GF-D8 (cell line): ENCODE data around the gene CEACAM4.

Experiments
- DNase-seq: peaks from one replicate; lab custom pipeline; 2025; lab: John Stamatoyannopoulos, UW

The CEACAM4 gene

DNA sequence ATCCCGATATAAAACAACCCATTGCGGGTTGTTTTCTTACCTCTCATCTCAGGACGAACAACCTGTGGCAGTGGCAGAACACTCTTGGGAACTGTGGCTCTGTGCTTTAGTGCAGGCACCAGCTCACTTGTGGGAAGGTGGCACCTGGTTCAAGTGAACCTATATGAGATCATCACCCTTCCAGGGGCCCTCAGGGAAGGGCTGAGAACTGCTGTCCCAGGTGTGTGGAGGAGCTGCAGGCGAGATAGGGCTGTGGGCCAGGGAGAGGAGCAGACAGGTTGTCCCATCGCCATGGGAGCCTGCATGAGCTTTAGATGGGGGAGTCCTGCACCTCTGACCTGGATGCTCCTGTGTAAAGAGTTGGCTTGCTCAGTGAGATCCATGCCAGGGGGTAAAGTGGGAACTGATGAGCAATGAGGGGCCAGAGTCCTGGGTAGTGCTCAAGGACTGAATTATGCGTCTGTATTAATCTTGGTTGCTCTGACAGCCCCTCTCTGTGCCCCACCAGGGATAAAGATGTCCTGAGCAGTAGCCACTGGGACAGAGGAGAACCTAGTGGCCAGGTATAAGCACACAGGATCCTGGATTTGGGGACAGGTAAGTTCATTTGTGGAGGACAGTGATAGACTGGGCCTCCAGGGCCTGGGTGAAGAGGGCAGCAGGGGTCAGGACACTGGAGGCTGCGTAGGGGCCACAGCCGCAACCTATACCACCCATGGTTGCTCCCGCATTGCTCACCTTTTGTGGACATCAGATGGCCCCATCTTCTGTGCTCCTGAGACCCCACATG lies 8.7 kb downstream of the CEACAM4 start:
- no peak for DNase-seq

DNA sequence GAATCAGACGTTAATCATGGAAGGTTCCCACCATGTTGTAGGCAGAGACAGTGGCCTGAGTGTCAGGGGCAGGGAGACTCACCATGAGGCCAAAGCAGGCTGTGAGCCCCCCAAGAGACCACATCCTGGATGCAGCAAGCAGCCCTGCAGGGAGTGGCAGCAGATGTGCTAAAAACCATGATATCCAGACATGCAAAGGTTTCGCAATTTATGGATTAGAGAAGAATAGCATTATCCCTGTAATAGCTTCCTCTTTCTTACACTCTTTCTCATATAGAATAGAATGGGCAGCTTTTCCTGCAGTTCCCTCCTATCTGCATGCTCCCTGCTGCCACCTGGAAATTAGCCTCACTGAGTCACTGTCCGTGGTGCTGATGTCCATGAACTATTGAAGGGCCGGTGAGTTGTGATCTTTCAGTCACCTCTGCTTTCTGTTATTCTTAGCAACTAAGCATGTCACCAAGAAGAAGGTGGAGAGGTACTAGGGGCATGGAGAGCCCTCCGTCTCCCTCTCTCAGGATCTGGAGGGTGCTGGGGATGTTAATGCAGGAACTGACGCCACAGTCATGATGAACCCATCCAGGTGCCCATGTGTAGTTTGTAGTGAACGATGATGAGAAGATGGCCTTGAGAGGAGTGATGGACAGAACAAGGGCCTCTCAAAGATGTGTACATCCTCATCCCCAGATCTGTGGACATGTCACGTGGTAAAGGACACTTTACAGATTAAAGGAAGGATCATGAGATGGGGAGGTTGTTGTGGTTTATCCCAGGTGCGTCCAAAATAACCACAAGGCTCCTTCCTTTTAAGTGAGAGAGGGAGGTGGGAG lies 9.9 kb downstream of the CEACAM4 start:
- DNase-seq = no peak

DNA sequence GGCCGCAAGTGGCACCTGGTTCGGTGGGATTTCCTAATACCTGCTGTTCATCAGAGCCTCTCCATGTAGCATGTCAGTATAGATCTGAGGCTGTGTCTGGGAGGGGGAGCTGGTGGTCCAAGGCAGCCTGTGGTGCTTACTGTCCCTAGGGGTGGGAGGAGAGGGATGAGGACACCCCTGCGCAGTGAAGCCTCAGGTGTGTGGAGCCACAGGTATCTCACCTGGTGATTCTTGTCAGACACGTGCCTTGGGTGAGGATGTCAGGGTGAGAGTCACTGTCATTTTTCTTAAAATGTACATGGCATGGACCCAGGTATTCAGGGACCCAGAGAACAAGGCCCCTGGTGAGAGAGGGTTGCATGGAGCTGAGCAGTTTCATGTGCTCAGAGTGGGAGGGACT lies 11.7 kb downstream of the CEACAM4 start:
- DNase-seq = no peak

DNA sequence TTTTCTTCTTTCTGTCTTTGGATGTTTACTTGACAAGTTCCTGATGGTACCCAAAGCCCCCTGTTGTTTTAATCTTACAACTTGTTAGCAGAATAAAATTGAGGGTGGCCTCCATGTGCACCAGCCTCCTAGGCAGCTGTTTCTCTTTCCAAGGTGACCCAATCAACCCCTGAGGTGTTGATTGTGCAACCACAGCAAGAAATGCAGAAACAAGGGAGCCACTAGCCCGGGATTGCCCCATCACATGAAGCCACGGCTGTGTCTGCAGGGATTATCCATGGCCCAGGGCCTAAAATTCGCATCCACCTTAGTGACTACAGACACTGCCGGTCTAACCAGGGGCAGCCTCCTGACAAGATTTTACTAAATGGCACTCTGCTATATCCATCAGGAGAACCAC lies 14.4 kb downstream of the CEACAM4 start:
- no peak for DNase-seq

DNA sequence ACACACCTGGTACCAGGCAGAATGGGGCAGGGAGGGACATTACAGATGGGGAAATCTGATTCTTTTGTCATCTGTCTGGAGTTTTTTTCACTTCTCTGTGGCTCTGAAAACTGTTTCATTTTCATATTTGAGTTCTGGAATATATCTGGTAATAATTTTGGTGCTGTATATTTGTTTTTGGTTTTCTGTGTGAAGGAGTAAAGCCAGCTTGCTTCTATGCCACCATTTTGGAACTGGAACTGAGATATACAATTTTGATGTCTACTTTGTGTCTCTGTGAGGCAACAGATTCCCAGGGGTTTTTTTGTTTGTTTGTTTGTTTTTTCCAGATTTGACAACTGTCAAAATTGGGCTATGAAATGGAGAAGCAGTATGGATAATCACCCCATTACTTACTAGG lies 16.1 kb downstream of the CEACAM4 start:
- DNase-seq = no peak

DNA sequence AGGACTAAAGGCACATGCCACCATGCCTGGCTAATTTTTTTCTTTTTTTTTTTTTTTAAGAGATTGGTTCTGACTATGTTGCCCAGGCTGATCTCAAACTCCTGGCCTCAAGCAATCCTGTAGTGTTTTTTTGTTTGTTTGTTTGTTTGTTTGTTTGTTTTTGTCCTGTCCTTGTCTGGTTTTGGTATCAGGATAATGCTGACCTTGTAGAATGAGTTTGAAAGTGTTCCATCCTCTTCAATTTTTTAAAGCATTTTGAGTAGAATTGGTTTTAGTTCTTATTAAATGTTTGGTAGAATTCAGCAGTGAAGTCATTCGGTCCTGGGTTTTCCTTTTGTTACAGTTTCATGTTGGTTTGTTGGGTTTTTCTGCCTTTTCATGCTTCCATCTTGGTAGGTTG lies 19.2 kb downstream of the CEACAM4 start:
- no peak for DNase-seq

DNA sequence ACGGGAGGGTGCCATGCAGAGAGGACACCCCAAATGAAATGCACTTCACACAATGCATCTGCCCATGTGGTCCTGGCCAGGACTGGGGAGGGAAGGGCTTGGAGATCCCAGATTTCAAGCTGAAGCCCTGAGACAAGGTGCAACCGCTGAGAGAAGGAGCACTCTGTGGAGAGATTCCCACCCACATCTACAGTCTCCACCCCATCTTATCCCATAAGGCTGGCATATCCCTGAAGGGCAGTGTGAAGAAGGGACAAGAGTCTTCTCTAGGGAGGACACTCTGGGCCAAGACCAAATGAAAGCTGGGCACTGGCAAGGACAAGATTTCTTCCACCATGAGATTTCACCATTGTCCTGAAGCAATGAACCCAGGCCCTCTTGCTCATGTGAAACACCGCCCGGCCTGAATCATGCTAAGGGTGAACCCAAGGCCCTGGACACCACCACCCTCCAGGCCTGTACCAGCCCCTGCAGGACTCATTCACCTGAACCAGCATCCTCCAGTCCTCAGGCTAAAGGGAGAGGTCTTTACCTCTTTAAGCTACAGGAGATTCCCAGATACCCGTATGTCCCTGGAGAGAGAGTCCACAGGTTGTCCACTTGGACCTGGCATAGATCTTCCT lies 20.5 kb downstream of the CEACAM4 start:
- no peak for DNase-seq

DNA sequence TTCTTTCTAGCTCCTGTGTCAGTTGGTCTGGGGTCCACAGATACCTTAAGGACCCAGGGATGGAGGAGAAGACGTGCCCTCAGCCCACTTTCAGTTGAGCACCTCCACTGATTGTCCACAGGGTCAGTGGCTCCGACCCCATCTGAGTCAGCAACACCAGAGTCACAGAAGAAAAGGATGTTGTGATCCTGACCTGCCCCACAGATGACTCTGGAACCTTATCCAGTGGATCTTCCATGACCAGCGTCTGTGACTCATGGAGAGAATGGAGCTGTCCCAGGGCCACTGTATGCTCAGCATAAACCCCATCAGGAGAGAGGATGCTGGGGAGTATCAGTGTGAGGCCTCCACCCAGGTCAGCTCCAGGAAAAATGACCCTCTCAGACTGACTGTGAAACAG lies 22.0 kb downstream of the CEACAM4 start:
- DNase-seq = no peak

DNA sequence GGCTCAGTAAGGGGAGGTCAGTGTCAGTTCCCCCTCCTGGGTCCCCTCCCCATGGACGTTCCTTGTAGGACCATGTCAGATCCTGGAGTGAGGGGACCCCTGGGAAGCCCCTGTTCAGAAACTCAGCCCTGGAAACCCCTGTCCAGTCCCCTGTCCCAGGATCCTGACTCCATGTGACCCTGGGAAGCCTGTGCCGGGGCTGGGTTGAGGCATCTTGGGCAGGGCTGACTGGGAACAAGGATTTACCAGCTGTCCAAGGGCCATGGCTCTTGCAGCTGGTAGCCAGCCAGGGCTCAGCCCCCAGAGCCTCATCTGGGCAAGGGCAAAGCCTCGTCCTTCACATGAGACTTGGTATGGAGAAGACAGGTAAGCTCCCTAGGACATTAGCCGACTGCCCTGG lies 25.1 kb downstream of the CEACAM4 start:
- DNase-seq = no peak

DNA sequence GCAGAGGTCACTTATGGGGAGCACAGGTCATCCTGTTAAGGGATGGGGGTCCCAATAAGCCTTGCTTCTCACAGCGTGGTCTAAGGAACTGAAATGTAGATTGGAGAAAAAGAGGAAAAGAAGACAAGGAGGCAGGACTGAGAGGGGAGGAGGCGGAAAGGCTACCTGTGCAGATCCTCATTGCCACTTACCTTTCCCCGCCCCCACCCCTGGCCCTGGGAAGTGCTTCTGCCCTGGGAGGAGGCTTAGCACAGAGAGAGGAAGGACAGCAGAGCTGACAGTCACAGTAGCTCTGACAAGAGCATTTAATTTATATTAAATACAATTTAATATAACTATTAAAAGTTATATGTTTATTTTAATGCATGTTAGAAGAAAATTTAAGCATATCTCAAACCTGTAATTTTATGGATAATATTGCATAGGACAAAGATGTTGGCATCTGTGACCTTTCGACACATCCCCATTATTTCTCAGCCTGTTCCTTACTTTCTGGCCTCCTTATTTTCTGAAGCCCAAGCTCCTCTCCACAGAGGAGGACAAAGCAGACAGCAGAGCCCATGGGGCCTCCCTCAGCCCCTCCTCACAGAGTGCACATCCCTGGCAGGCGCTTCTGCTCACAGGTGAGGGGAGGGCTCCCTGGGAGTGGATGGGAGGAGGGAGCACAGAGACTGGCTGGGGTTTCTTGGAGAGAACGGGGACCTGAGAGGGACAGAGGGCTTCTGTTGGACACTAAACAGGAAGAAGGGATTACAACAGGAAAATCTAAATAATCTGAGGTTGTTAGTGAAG lies 27.5 kb downstream of the CEACAM4 start:
- DNase-seq = no peak

DNA sequence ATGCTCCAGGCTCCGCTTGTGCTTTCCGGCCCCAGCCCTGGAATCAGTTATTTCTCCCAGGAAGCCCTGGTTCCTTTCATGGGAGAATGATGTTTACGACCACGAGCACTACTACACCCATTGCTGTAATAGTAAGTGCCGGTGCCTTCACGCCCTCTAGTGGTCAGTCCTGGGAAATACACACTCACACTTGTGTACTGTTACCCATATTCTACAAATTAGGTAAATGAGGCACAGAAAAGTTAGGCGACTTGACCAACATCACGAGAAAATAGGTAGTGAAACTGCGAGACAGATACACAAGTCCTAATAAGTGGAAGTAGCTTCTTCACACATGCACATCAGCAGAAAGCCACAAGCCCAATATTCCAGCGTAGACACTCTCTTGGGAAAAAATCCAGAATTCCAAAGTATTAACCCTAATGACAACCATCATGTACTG lies 29.3 kb downstream of the CEACAM4 start:
- DNase-seq = no peak

DNA sequence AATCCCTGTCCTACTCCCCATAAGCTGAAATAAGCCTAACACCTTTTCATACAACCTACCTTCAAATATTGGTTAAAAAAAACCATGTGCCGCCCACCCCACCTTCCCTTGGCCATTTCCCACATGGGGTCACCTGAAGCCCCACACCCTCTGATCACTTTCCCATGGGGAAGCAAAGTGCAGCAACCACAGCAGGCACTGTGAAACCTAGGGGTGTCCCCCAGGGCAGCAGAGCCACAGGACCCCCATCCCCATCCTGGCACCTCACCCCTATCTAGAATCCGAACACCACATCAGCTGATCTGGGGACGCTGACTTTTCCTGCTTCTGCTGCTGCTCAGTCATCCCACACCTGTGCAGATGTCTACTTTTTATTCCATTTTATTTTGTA lies 31.0 kb downstream of the CEACAM4 start:
- no peak for DNase-seq

DNA sequence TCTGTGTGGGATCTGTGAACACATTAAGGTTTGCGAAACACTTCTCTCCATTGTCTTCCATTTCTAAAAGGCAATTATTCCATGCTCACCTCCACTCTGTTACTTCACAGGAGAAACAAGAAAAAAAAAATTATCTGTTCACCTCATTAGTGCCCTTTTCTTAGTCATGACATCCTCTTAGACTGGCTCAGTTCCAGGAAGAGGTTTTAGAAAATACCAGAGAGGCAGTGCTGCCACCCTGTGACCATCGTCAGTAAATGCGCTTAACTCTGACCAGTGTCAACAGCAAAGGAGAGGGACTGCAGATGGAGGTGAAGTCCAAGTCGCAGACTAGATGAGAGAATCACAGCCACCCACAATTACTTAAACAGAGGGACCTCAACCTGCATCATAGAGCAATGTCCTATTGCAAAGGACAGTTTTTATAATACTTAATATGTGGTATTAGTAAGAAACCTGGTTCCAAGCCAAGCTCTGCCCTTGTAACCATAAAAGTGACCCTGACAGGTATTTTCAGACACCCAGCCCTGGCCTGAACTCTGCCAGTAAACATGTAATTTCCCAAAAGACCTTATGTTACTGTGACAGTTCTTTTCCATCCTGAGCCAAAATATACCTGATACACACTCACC lies 31.5 kb downstream of the CEACAM4 start:
- peak; percentile 51 for DNase-seq

DNA sequence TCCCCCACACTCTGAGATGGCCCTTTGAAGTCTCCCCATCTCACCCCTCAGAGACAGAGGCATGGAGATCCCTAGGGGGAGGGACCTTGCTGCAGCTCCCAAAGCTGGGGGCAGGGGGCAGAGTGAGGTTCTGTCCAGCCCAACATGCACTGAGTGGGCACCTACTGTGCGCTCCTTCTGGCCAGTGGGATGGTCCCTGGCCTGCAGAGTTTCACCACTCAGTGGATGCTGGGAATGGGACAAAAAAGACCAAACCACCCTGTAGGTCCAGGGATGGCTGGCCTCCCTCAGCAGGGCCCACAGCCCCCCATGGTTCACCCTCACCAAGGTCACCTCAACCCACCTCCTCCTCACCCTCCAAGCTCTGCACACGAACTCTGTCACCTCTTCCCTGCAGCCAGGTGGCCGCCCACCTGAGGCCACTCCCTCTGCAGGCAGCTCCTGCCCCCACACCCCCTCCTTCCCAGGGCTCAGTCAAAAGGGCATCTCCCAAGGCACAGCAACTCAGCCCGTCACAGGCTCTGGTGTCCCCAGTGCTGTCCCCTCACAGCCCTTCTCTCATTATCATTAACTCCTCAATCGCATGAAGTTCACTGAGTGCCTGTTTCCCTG lies 34.8 kb downstream of the CEACAM4 start:
- DNase-seq = no peak

DNA sequence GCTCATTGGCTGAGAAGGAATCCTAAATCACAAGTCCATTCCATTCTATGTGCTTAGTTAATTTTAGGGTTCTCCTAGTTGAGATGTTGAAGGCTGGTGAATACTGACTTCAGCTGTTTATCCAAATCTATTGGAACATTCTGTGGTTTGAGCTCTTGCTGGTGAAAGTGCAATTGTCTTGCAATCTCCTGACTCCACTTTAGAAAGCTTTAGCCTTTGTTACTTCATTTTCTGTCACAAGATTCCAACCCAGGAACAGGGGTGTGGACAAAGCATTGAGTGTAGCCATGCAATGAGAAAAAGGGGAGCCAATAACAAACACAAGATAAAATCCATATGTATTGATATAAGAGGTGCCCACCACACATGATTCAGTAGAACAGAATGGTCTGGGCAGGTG lies 35.9 kb downstream of the CEACAM4 start:
- no peak for DNase-seq

DNA sequence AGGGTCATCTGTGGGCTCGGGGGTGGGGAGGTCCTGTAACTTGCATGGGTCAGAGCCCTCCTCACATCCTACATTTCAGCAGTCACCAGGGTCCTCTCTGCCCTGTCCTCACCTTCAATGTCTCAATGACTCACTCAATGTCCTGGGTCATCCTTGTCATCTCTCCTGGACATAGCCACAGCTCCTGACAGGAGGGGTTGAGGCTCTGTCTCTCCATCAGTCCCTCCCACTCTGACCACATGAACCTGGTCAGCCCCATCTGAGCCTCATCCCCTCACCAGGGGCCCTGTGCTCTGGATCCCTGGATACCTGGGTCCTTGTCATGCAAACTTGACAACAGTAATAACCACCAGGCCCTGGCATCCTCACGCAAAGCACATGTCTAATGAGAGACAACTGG lies 37.5 kb downstream of the CEACAM4 start:
- DNase-seq = no peak

DNA sequence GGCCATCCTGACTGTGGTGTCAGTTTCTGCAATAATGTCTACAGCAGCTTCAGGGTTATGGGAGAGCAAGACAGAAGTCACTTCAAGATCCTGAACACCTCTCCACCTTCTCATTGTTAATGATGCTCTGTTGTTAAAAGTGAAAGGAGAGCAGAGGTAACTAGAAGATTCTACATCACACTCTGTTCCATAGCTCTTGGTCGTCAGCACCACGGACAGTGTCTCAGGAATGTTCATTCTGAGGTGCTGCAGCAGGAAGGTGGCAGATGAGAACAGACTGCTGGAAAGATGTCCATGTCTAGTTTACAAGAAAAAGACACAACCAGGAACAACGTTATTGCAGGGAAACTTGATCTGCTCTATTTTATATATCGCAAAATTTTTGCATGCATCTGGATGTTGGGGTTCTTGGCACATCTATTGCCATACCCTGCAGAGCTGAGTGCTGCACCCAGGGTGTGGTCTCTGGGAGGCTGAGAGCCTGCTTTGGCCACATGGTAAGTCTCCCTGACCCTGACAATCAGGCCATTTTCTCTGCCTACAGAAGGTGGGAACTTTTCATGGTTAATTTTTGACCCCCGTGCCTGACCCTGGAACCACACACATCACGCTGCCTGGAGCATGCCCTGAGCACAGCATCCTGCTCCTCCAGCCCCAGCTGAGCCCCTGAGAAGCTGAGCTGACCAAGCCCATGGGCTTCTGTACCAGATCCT lies 38.2 kb downstream of the CEACAM4 start:
- no peak for DNase-seq

DNA sequence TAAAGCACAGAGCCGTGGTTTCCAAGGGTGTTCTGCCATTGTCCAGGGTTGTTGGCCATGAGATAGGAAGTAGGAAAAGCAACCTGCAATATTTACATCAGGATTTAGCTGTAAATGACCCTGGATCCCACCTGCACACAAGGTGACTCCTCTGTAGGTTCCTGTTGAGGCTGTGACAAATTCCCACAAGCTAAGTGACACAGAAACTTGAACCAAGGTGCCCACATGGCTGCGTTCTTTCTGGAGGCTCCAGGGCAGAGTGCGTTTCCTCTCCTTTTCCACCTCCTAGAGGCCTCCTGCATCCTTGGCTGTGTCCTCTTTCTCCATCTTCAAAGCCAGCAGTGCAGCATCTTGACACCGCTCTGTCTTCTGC lies 39.0 kb downstream of the CEACAM4 start:
- DNase-seq = no peak

DNA sequence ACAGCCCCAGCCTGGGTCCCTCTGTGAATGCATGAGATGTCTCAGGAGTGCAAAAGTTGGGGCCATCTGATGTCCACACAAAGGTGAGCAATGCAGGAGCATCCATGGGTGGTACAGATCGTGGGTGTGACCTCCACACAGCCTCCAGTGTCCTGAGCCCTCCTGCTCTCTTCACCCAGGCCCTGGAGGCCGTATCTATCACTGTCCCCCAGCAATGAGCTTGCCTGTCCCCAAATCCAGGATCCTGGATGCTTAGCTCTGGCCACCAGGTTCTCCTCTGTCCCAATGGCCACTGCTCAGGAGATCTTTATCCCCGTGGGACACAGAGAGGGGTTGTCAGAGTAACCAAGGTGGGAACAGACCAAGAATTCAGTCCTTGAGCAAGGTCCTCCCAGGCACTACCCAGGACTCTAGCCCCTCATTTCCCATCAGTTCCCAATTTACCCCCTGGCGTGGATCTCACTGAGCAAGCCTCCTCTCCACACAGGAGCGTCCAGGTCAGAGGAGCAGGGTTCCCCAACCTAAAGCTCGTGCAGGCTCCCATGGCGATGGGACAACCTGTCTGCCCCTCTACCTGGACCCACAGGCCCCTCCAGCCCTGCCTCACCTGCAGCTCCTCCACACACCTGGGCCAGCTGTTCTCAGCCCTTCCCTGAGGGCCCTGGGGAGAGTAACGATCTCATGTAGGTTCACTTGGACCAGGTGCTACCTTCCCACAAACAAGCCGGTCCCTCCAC lies 39.6 kb downstream of the CEACAM4 start:
- no peak for DNase-seq

DNA sequence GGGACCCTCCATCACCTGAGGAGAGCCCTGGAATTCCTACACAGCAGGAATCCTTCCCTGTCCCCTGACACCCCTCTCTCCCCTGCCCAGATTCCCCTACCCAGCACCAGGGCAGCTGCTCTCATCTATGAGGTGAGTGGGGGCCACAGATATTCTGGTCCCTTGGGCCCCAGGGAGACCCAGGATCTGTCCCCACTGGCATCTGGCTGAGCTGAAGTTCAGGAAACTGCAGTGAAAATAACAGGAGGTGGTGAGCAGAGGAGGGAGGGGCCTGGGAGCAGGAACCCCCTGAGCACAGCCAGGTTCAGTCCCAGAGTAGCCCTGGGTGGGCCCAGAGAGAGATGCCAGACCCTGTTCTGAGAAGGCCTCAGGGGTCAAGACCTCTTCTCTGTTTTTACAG lies 40.8 kb downstream of the CEACAM4 start:
- no peak for DNase-seq
